WTC11 (cell line): ENCODE data around the gene WNK1.

Experiments
- CTCF ChIP-seq: fragments of 200-600 bp; IDR thresholded peaks from 2 replicates; pipeline ENCODE4 v1.8.0; 2022; ENCODE audit warnings: antibody characterized with exemption
- HMGA2 ChIP-seq: fragments of 250-450 bp; sonication (Bioruptor Pico); IDR thresholded peaks from 2 replicates; pipeline ENCODE4 v1.4.0; 2021; ENCODE audit warnings: mild to moderate bottlenecking, moderate library complexity
- USF2 ChIP-seq: sonication (generic); formaldehyde crosslinking; IDR thresholded peaks from 2 replicates; pipeline ENCODE4 v1.8.1; 2023; ENCODE audit warnings: mild to moderate bottlenecking, missing genetic modification reagents, moderate library complexity

- TF ChIP-seq CTCF (no peak), USF2 (no peak), HMGA2 (CRISPR knock-in tag) (no peak)
Observed at GRCh38 chr12:712172-712863, 40.1 kb upstream of the WNK1 start.
